CD4-positive, alpha-beta memory T cell (primary cell): Measurements from ENCODE around the gene MMP23B. TPM values are rescaled to one million over a fixed set of nuclear protein-coding genes. Genes with fewer than 3 reads are reported as not detected.

Experiments
- CTCF ChIA-PET: fragments of 350-600 bp; sonication (Branson Sonifier 250); formaldehyde crosslinking; loops from one replicate; lab custom pipeline; 2021; ENCODE audit warnings: inconsistent platforms; ENCODE audit not compliant: partially characterized antibody; lab: Charles Lee
- POLR2A ChIA-PET: fragments of 350-600 bp; sonication (Branson Sonifier 250); formaldehyde crosslinking; loops from one replicate; lab custom pipeline; 2021; ENCODE audit not compliant: partially characterized antibody; lab: Charles Lee
- DNase-seq, 5 donors: peaks; one replicate each; pipeline versions ENCODE4 v3.0.0 to v3.0.0-alpha.2; 2020 to 2022; ENCODE audit warnings: mixed read lengths in 1 of 5
- H3K27ac ChIP-seq: one replicate; pipeline ENCODE4 v1.7.0; 2013; ENCODE audit warnings: low read depth, low read length
- H3K27me3 ChIP-seq: 2 replicates; pipeline ENCODE4 v1.7.0; 2013; ENCODE audit warnings: mild to moderate bottlenecking, low read length, moderate library complexity; ENCODE audit not compliant: insufficient read depth
- H3K36me3 ChIP-seq: 2 replicates; pipeline ENCODE4 v1.7.0; 2013; ENCODE audit warnings: mild to moderate bottlenecking, low read length, moderate library complexity; ENCODE audit not compliant: insufficient read depth
- H3K4me1 ChIP-seq: 2 replicates; pipeline ENCODE4 v1.7.0; 2013; ENCODE audit warnings: mild to moderate bottlenecking, low read length, moderate library complexity; ENCODE audit not compliant: insufficient read depth
- H3K4me3 ChIP-seq, 2 donors: one replicate each; pipeline ENCODE4 v1.7.0; 2013; ENCODE audit warnings: low read length in 2 of 2, mild to moderate bottlenecking in 1 of 2
- H3K9me3 ChIP-seq, 2 donors: one replicate each; pipeline ENCODE4 v1.7.0; 2013; ENCODE audit warnings: low read length in 2 of 2, control low read depth in 1 of 2; ENCODE audit not compliant: control insufficient read depth in 1 of 2
- H3K27ac Mint-ChIP-seq, 7 donors: one replicate each; pipeline ENCODE4 v1.8.0; 2020 to 2021; ENCODE audit warnings: mixed read lengths in 7 of 7, mild to moderate bottlenecking in 6 of 7, inconsistent platforms in 3 of 7, moderate library complexity in 3 of 7
- H3K27me3 Mint-ChIP-seq, 2 donors: one replicate each; pipeline ENCODE4 v1.8.0; 2020 to 2021; ENCODE audit warnings: mixed read lengths in 2 of 2
- H3K36me3 Mint-ChIP-seq, 2 donors: one replicate each; pipeline ENCODE4 v1.8.0; 2020 to 2021; ENCODE audit warnings: mixed read lengths in 2 of 2, inconsistent platforms in 1 of 2, mild to moderate bottlenecking in 1 of 2
- H3K4me1 Mint-ChIP-seq, 4 donors: one replicate each; pipeline ENCODE4 v1.8.0; 2020 to 2021; ENCODE audit warnings: mixed read lengths in 4 of 4, mild to moderate bottlenecking in 1 of 4
- H3K4me3 Mint-ChIP-seq, 8 donors: one replicate each; pipeline ENCODE4 v1.8.0; 2020 to 2021; ENCODE audit warnings: mixed read lengths in 8 of 8, mild to moderate bottlenecking in 7 of 8, moderate library complexity in 6 of 8, inconsistent platforms in 3 of 8
- H3K9me3 Mint-ChIP-seq, 8 donors: one replicate each; pipeline ENCODE4 v1.8.0; 2020 to 2021; ENCODE audit warnings: mixed read lengths in 8 of 8, mild to moderate bottlenecking in 5 of 8, inconsistent platforms in 3 of 8, moderate library complexity in 1 of 8
- intact Hi-C: fragments of 100-400 bp; cut with micrococcal nuclease; formaldehyde crosslinking; loops from one replicate; pipeline ENCODE4 v1.15.1; 2023
- polyA plus RNA-seq, 2 donors: library from polyadenylated mRNA; unstranded; fragments of 300-500 nt; fragmentation: Illumina TruSeq; gene quantifications; one replicate each; pipeline ENCODE4 v1.2.3, GENCODE V29; 2021
- total RNA-seq, 2 experiments: library from RNA; stranded (reverse); gene quantifications; one replicate each; pipeline ENCODE4 v1.2.3, GENCODE V29; 2021

The MMP23B gene
- total and polyA plus RNA-seq, 4 experiments from 2014 or later: 0.53 to 3.7 (median 3.5) TPM; not detected in 1

DNA sequence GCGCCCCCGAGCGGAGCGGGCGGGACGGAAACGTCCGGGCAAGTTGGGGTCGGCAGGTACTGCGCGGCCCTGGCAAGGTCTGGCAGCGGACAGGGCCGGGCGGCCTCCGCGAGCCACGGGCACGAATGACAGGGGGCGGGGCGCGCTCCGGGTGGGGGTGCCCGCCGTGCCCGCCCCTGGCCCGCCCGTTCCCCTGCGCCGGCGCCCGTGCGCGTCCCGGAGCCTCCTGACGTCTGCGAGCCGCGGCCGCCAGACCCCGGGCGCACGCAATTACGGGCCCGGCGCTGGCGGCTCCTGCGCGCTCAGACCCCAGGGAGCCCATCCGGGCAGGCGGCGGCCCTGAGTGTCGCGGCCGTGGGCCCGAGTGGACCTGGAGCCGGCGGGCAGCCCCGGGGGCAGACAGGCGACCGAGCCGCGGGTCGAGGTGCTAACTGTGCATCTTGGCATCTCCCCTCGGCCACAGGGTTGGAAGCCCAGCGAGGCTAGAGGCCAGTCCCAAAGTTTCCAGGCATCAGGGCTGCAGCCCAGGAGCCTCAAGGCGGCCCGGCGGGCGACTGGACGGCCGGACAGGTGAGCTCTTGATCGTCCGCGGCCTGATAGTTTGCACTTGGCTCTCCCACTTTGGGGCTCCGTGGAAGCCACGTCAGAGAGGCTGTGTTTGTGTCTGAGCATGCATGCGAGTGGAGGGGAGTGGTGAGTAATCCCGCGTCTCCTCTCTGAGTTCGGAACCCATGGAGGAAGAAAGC lies 15.8 kb upstream of the MMP23B start:
- intact Hi-C loops: no loop called here
- H3K36me3 Mint-ChIP-seq: peaks cover 0 to 12% of the 10 kb centered on the region in 2 donors
- Histone ChIP-seq H3K36me3 (no peaks in the 10 kb centered on the region), H3K4me3 (peak overlapping the region; percentile 61 to 89), H3K27ac (peak overlapping the region; percentile 100), H3K9me3 (no peaks in the 10 kb centered on the region), H3K27me3 (no peaks in the 10 kb centered on the region), H3K4me1 (peaks cover 29% of the 10 kb centered on the region)
- H3K9me3 Mint-ChIP-seq: no peaks in the 10 kb centered on the region
- peak overlapping the region; percentile 76 to 86 (median 81) for H3K4me3 Mint-ChIP-seq
- peaks cover 10 to 38% (median 24%) of the 10 kb centered on the region in 4 donors for H3K4me1 Mint-ChIP-seq
- CTCF ChIA-PET: interaction anchor here (1.4 kb wide), 1 partner anchor 11 kb away, joined by 3 read pairs; no protein-coding TSS in a partner anchor
- POLR2A ChIA-PET: interaction anchor here (1.0 to 6.8 kb wide), 18 partner anchors 9 to 932 kb away, joined by 3 to 152 read pairs (median 6); partner anchors contain the start of genes ATAD3A, AURKAIP1, CCNL2 and FNDC10
- H3K27me3 Mint-ChIP-seq: no peaks in the 10 kb centered on the region
- peak overlapping the region in 5 of 7 donors; percentile 57 to 93 (median 83) for H3K27ac Mint-ChIP-seq
- peak in 4 of 5 donors; percentile 45 to 50 (median 48) for DNase-seq

DNA sequence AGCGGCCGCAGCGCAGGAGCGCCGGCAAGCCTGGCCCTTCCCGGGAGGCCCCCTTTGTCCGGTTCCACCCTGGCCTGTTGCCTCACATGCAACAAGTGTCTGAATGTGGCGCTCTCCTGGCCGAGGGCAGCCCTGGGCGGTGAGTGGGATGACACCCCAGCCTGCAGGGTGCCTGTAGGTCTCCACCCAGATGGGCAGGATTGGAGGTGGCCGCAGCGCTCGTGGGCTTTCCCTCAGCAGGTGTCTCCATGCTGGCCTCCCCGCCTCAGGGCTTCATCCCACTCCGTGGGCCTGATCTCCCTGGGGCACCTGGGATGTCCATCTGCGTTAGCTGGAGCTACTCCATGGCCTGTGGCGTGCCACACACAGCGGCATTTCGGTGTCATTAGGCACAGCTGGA lies 15.1 kb upstream of the MMP23B start:
- no peak for DNase-seq
- peaks cover 10 to 37% (median 23%) of the 10 kb centered on the region in 4 donors for H3K4me1 Mint-ChIP-seq
- Histone ChIP-seq H3K27me3 (no peaks in the 10 kb centered on the region), H3K4me3 (peak overlapping the region; percentile 61 to 89), H3K9me3 (no peaks in the 10 kb centered on the region), H3K27ac (no peak overlapping the region), H3K4me1 (peaks cover 29% of the 10 kb centered on the region), H3K36me3 (no peaks in the 10 kb centered on the region)
- peaks cover 0 to 12% of the 10 kb centered on the region in 2 donors for H3K36me3 Mint-ChIP-seq
- no peaks in the 10 kb centered on the region for H3K9me3 Mint-ChIP-seq
- H3K27ac Mint-ChIP-seq: peak overlapping the region in 6 of 7 donors; percentile 57 to 92 (median 74)
- POLR2A ChIA-PET: interaction anchor here (1.2 to 6.8 kb wide), 2 partner anchors 9 to 13 kb away, joined by 4 to 152 read pairs; partner anchors contain the start of gene MMP23B
- no peaks in the 10 kb centered on the region for H3K27me3 Mint-ChIP-seq
- CTCF ChIA-PET: interaction anchor here (1.4 kb wide), 1 partner anchor 10 kb away, joined by 3 read pairs; no protein-coding TSS in a partner anchor
- intact Hi-C loops: no loop called here
- peak overlapping the region; percentile 76 to 86 (median 81) for H3K4me3 Mint-ChIP-seq

DNA sequence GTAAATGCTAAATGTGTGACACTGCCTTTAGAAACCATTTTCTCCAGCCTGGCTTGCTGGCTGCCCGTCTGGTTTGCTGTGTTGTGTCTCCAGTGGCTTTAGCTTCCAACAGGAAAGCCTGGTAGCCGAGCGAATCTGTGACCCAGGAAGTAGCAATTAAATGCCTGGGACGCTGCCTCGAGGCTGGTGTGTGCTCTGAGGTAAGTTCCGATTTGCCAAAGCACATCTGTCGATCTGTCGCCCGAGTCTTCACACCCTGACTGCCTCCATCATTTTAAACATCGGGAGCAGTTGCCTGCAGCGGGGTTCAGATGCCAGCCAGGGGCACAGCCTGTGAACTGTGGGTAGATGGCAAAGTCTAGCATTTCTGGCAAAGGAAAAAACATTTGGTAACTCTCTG lies 14.5 kb upstream of the MMP23B start:
- H3K4me3 Mint-ChIP-seq: peak overlapping the region; percentile 72 to 86 (median 81)
- H3K36me3 ChIP-seq: no peaks in the 10 kb centered on the region
- H3K27ac Mint-ChIP-seq: peak overlapping the region; percentile 36 to 92 (median 58)
- peaks cover 8 to 34% (median 23%) of the 10 kb centered on the region in 4 donors for H3K4me1 Mint-ChIP-seq
- H3K9me3 Mint-ChIP-seq: no peaks in the 10 kb centered on the region
- no peaks in the 10 kb centered on the region for H3K27me3 ChIP-seq
- no peak overlapping the region for H3K4me3 ChIP-seq
- H3K36me3 Mint-ChIP-seq: peaks cover 0 to 12% of the 10 kb centered on the region in 2 donors
- POLR2A ChIA-PET: interaction anchor here (1.2 to 6.8 kb wide), 2 partner anchors 8 to 13 kb away, joined by 4 to 152 read pairs; partner anchors contain the start of gene MMP23B
- intact Hi-C loops: no loop called here
- no peak overlapping the region for H3K27ac ChIP-seq
- H3K9me3 ChIP-seq: no peaks in the 10 kb centered on the region
- peaks cover 29% of the 10 kb centered on the region for H3K4me1 ChIP-seq
- DNase-seq: peak in 1 of 5 donors; percentile 22
- H3K27me3 Mint-ChIP-seq: no peaks in the 10 kb centered on the region
- CTCF ChIA-PET: interaction anchor here (1.4 kb wide), 1 partner anchor 9 kb away, joined by 3 read pairs; no protein-coding TSS in a partner anchor

DNA sequence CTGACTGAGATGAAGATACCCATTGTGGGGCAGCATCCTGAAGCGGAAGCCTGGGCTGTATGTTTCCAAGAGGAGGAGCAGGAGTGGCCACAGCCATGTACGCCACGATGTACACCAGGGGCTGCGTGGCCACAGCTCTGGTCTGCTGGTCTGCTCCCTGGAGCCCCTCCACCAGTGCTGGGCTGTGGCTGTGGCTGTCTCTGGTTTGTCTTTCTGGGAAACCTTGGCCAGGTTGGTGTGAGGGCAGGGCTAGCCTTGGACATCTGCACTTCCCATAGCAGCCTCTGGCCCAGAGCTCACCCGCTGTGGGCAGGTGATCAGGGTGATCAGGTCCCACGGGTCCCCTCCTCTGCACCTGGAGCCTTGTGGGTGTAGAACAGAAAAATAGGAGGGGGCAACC lies 14.0 kb upstream of the MMP23B start:
- Histone ChIP-seq H3K9me3 (no peaks in the 10 kb centered on the region), H3K27ac (no peak overlapping the region), H3K36me3 (no peaks in the 10 kb centered on the region), H3K4me3 (no peak overlapping the region), H3K4me1 (peaks cover 29% of the 10 kb centered on the region), H3K27me3 (no peaks in the 10 kb centered on the region)
- peaks cover 0 to 12% of the 10 kb centered on the region in 2 donors for H3K36me3 Mint-ChIP-seq
- ChIA-PET CTCF (interaction anchor here (1.6 kb wide), 1 partner anchor 11 kb away, joined by 4 read pairs; no protein-coding TSS in a partner anchor), POLR2A (interaction anchor here (1.2 to 6.8 kb wide), 2 partner anchors 8 to 12 kb away, joined by 4 to 152 read pairs; partner anchors contain the start of gene MMP23B)
- intact Hi-C loops: no loop called here
- DNase-seq: peak in 1 of 5 donors; percentile 40
- peaks cover 10 to 38% (median 24%) of the 10 kb centered on the region in 4 donors for H3K4me1 Mint-ChIP-seq
- H3K27ac Mint-ChIP-seq: peak overlapping the region in 3 of 7 donors; percentile 7 to 76 (median 41)
- peak overlapping the region in 5 of 8 donors; percentile 54 to 86 (median 76) for H3K4me3 Mint-ChIP-seq
- no peaks in the 10 kb centered on the region for H3K27me3 Mint-ChIP-seq
- no peaks in the 10 kb centered on the region for H3K9me3 Mint-ChIP-seq

DNA sequence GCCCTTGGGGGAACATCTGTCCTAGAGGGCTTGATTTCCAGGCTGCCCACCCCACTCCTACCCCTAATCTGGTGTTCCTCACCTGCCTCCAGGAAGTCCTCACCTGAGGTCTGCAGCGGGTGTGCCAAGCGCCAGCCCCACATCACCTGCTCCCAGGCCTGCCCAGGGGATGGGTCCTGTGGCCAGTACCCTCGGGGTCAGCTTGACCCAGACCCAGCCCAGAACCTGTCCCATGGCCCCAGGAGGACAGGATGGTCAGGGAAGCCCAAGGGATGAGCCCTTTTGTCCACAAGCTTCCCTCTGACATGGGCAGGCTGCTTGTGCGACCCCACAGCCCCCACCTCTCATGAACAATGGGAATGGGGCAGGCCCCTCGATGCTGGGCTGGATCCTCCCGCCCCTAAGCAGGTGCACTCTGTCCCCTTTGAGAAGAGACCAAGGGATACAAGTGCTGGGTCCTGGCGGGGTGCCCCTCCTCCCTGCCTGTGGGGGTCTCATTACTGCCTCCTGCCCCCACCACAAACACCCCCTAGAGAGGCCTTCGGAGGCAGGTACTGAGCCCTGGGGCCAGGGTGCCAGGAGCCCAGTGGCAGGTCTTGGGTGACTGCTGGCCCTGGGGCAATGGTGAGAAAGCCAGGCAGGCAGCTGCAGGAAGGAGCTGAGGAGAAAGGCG lies 13.4 kb upstream of the MMP23B start:
- intact Hi-C loops: no loop called here
- DNase-seq: peak in 1 of 5 donors; percentile 33
- H3K4me3 Mint-ChIP-seq: peak overlapping the region in 1 of 8 donors; percentile 81
- Histone ChIP-seq H3K27ac (no peak overlapping the region), H3K27me3 (no peaks in the 10 kb centered on the region), H3K36me3 (no peaks in the 10 kb centered on the region), H3K4me1 (peaks cover 26% of the 10 kb centered on the region), H3K4me3 (no peak overlapping the region), H3K9me3 (no peaks in the 10 kb centered on the region)
- H3K27ac Mint-ChIP-seq: no peak overlapping the region
- ChIA-PET POLR2A (interaction anchor here (6.8 kb wide), 1 partner anchor 12 kb away, joined by 152 read pairs; the partner anchor contains the start of gene MMP23B), CTCF (interaction anchor here (1.6 kb wide), 1 partner anchor 10 kb away, joined by 4 read pairs; no protein-coding TSS in a partner anchor)
- no peaks in the 10 kb centered on the region for H3K9me3 Mint-ChIP-seq
- peaks cover 9 to 37% (median 23%) of the 10 kb centered on the region in 4 donors for H3K4me1 Mint-ChIP-seq
- H3K27me3 Mint-ChIP-seq: no peaks in the 10 kb centered on the region
- peaks cover 0 to 12% of the 10 kb centered on the region in 2 donors for H3K36me3 Mint-ChIP-seq

DNA sequence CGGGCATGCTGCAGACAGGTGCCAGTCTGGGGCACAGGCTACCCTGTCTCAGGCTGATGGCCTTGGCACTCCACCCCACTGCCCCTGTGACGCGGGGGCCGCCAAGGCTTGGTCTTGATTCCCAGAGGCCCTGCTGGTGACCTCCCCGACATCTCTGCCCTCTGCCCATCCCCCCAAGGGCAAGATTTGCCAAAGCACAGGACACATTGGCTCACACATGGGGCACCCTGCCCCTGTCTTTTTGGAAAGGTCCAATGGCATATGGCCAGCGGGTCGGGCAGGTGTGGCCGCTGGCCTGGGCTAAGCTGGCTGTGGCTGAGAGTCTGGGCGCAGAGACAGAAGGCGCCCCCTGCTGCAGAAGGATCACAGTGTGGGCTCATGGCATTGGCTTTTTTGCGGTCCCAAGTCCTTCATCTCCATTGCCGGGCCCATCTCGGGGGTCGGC lies 12.0 kb upstream of the MMP23B start:
- DNase-seq: no peak
- H3K4me1 Mint-ChIP-seq: peaks cover 2 to 23% (median 9%) of the 10 kb centered on the region in 4 donors
- H3K9me3 Mint-ChIP-seq: no peaks in the 10 kb centered on the region
- Histone ChIP-seq H3K27ac (no peak overlapping the region), H3K27me3 (no peaks in the 10 kb centered on the region), H3K4me3 (no peak overlapping the region), H3K36me3 (no peaks in the 10 kb centered on the region), H3K4me1 (peaks cover 12% of the 10 kb centered on the region), H3K9me3 (no peaks in the 10 kb centered on the region)
- H3K27ac Mint-ChIP-seq: no peak overlapping the region
- POLR2A ChIA-PET: interaction anchor here (0.6 to 6.8 kb wide), 3 partner anchors 9 to 63 kb away, joined by 3 to 152 read pairs (median 12); partner anchors contain the start of gene MMP23B
- H3K36me3 Mint-ChIP-seq: peaks cover 0 to 3% of the 10 kb centered on the region in 2 donors
- H3K27me3 Mint-ChIP-seq: no peaks in the 10 kb centered on the region
- no peak overlapping the region for H3K4me3 Mint-ChIP-seq
- CTCF ChIA-PET: interaction anchor here (1.3 kb wide), 1 partner anchor 9 kb away, joined by 4 read pairs; no protein-coding TSS in a partner anchor
- intact Hi-C loops: no loop called here
